ENCODE results near the gene FRMD4A. TPM values are rescaled to one million over a fixed set of nuclear protein-coding genes. Genes with fewer than 3 reads are reported as not detected.
"Not testable (repeated sequence)": the region's sequence is repeated elsewhere in the genome, so short reads cannot be mapped to it uniquely, and the experiment has no call there.

FRMD4A gene
- total RNA-seq, 2 donors from 2014 or later, result 55.9 to 81.0 TPM

DNA sequence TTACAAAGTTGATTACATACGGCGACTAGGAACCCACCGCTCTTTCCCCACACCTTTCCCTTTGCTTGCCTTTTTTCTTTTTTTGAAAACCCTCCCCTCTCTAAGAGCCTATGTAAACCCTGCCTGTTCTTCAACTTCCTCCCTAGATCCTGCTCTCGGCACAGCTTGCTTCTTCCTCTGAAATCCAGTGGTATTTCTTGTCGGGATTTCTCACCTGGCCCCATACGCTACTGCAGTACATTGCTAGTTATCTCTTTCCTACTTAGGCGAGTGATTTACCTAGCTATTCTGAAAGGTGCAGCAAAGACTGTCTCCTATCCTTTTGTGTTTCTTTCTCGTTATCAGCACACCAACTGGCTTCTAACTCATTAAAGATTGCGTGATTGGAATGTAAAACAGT lies 372.9 kb downstream of the FRMD4A start:
- no peaks in the 10 kb centered on the region for H3K27me3 ChIP-seq (replicated peaks; ENCODE audit: insufficient read depth)
- H3K9me3 ChIP-seq, result no peaks in the 10 kb centered on the region
- ATAC-seq (ENCODE audit: insufficient number of reproducible peaks, low FRiP score, low read depth), result no peak
- H3K4me1 ChIP-seq (ENCODE audit: control insufficient read depth in 1 of 2, low read depth in 2 of 2), result peaks cover 6 to 38% of the 10 kb centered on the region in 2 donors
- H3K27ac ChIP-seq, result no peak overlapping the region
- no peak overlapping the region for H3K4me3 ChIP-seq
- DNase-seq (ENCODE audit: low spot score), result no peak
- H3K36me3 ChIP-seq, result no peaks in the 10 kb centered on the region
- TF ChIP-seq, protein P1, sequence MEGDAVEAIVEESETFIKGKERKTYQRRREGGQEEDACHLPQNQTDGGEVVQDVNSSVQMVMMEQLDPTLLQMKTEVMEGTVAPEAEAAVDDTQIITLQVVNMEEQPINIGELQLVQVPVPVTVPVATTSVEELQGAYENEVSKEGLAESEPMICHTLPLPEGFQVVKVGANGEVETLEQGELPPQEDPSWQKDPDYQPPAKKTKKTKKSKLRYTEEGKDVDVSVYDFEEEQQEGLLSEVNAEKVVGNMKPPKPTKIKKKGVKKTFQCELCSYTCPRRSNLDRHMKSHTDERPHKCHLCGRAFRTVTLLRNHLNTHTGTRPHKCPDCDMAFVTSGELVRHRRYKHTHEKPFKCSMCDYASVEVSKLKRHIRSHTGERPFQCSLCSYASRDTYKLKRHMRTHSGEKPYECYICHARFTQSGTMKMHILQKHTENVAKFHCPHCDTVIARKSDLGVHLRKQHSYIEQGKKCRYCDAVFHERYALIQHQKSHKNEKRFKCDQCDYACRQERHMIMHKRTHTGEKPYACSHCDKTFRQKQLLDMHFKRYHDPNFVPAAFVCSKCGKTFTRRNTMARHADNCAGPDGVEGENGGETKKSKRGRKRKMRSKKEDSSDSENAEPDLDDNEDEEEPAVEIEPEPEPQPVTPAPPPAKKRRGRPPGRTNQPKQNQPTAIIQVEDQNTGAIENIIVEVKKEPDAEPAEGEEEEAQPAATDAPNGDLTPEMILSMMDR (IDR thresholded peaks at IDR 0.05), result no peak

DNA sequence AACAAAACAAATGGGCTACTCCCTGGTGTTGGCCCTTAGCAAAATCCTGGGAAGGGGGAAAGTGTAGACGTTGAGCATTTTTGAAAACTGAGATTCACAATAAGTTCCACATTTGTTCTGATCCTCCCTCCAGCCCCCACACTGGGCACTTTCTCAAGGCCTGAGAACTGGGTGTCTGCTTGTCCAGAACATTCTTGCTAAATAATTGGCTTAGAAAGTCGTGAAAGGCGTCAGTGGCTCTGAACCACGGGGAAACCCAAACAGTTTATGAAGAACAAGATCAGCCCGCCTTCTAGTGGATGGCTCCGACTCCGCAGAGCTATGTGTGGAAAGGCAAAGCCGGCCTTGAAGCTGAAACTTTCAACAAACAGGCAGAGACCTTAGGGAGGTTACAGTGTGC lies 373.9 kb downstream of the FRMD4A start:
- Histone ChIP-seq H3K27ac (peak overlapping the region; percentile 57 to 65), H3K9me3 (no peaks in the 10 kb centered on the region), H3K27me3 (replicated peaks; ENCODE audit: insufficient read depth) (no peaks in the 10 kb centered on the region), H3K36me3 (no peaks in the 10 kb centered on the region), H3K4me1 (ENCODE audit: control insufficient read depth in 1 of 2, low read depth in 2 of 2) (peaks cover 6 to 38% of the 10 kb centered on the region in 2 donors), H3K4me3 (no peak overlapping the region)
- TF ChIP-seq, protein P1 (IDR thresholded peaks at IDR 0.05), result peak; percentile 65
- DNase-seq (ENCODE audit: low spot score) (peak; percentile 52), ATAC-seq (ENCODE audit: insufficient number of reproducible peaks, low FRiP score, low read depth) (peak; percentile 87)

DNA sequence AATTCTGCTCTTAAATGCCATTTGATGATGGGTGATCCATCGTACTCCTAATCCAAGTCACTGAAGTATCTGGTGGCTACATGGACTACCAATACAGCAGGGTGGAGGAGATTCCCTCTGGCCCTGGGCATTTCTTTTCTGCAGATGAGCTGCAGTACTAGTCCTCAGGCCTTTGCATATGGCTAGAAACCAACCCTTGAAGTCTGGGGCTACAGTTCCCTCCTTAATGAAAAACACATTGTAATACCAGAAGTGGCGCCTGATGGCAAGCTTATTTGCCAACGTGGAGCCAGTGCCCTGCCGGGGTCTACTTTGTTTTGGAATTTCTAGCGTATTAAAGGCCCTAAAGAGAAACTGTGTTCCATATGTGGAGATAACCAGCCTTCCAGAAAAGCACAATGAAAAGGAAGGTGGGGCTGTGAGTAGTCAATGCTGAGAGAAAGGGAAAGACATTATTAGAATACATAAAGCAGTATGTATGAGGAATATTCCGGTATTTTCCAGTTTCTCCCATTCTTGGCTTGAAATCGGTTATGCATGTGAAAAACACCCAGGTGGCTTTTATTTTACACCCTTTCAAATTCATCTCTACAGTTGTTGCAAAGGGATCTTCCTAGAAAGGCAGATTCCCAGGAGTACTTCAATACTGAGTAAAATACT lies 375.2 kb downstream of the FRMD4A start:
- H3K27ac ChIP-seq, result no peak overlapping the region

DNA sequence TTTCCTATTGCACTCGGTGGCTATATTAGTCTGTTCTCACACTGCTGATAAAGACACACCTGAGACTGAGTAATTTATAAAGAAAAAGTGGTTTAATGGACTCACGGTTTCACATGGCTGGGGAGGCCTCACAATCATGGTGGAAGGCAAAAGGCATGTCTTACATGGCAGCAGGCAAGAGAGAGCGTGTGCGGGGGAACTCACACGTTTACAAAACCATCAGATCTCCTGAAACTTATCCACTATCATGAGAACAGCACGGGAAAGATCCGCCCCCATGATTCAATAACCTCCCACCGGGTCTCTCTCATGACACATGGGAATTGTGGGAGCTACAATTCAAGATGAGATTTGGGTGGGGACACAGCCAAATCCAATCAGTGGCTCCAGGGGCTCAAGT lies 376.5 kb downstream of the FRMD4A start:
- not testable (repeated sequence) for H3K4me3 ChIP-seq; H3K9me3 ChIP-seq; DNase-seq (ENCODE audit: low spot score); H3K36me3 ChIP-seq; ATAC-seq (ENCODE audit: insufficient number of reproducible peaks, low FRiP score, low read depth); H3K27ac ChIP-seq; H3K27me3 ChIP-seq (replicated peaks; ENCODE audit: insufficient read depth)
- H3K4me1 ChIP-seq (ENCODE audit: control insufficient read depth in 1 of 2, low read depth in 2 of 2), result peaks cover 4 to 34% of the 10 kb centered on the region in 2 donors

More for the DNA sequence above, 375.2 kb downstream of the FRMD4A start:
- Histone ChIP-seq H3K36me3 (no peaks in the 10 kb centered on the region), H3K27me3 (replicated peaks; ENCODE audit: insufficient read depth) (no peaks in the 10 kb centered on the region), H3K4me3 (no peak overlapping the region), H3K4me1 (ENCODE audit: control insufficient read depth in 1 of 2, low read depth in 2 of 2) (peaks cover 4 to 31% of the 10 kb centered on the region in 2 donors), H3K9me3 (no peaks in the 10 kb centered on the region)
- ATAC-seq (ENCODE audit: insufficient number of reproducible peaks, low FRiP score, low read depth) (no peak), DNase-seq (ENCODE audit: low spot score) (no peak)
- TF ChIP-seq, protein P1 (IDR thresholded peaks at IDR 0.05), result no peak

DNA sequence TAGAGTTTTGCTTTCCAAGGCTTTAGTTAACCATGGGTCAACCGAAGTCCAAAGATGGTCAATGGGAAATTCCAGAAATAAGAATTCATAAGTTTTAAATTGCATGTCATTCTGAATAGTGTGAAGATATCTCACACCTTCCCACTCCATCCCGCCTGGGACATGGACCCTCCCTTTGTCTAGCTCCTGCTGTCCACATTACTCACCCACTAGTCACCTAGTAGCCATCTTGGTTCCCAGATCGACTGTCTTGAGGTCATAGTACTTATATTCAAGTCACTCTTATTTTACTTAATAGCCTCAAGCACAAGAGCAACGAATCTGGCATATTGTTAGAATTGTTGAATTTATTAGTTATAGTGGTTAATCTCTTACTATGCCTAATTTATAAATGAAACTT lies 377.4 kb downstream of the FRMD4A start:
- no peak for ATAC-seq (ENCODE audit: insufficient number of reproducible peaks, low FRiP score, low read depth)
- Histone ChIP-seq H3K9me3 (no peaks in the 10 kb centered on the region), H3K4me3 (no peak overlapping the region), H3K27me3 (replicated peaks; ENCODE audit: insufficient read depth) (no peaks in the 10 kb centered on the region), H3K27ac (no peak overlapping the region), H3K4me1 (ENCODE audit: control insufficient read depth in 1 of 2, low read depth in 2 of 2) (peaks cover 4 to 38% of the 10 kb centered on the region in 2 donors), H3K36me3 (no peaks in the 10 kb centered on the region)
- no peak for DNase-seq (ENCODE audit: low spot score)
- TF ChIP-seq, protein P1 (IDR thresholded peaks at IDR 0.05), result no peak

DNA sequence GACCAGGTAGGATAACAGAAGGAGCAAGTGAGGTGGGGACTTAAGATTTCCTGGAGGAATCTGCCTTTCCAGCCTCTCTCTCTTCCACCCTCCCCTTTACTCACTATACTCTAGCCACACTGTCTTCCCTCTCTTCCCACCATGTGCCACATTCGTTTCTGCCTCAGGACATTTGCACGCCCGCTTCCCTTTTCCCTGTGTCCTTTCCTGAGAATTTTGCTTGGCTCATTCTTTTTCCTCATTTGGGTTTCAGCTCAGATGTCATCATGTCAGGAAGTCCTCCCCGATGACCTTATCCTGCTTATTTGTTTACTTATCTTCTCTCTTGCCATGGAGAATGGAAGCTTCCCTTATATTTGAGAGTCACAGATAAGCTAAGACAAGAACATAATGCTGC lies 380.2 kb downstream of the FRMD4A start:
- Histone ChIP-seq H3K27ac (no peak overlapping the region), H3K4me3 (no peak overlapping the region)
- DNase-seq (ENCODE audit: low spot score), result no peak

More for the DNA sequence above, 380.2 kb downstream of the FRMD4A start:
- Histone ChIP-seq H3K4me1 (ENCODE audit: control insufficient read depth in 1 of 2, low read depth in 2 of 2) (peaks cover 5 to 24% of the 10 kb centered on the region in 2 donors), H3K36me3 (no peaks in the 10 kb centered on the region), H3K27me3 (replicated peaks; ENCODE audit: insufficient read depth) (no peaks in the 10 kb centered on the region), H3K9me3 (no peaks in the 10 kb centered on the region)
- ATAC-seq (ENCODE audit: insufficient number of reproducible peaks, low FRiP score, low read depth), result no peak
- TF ChIP-seq, protein P1 (IDR thresholded peaks at IDR 0.05), result no peak
